Measurements from ENCODE around the gene GNB4.

The GNB4 gene

DNA sequence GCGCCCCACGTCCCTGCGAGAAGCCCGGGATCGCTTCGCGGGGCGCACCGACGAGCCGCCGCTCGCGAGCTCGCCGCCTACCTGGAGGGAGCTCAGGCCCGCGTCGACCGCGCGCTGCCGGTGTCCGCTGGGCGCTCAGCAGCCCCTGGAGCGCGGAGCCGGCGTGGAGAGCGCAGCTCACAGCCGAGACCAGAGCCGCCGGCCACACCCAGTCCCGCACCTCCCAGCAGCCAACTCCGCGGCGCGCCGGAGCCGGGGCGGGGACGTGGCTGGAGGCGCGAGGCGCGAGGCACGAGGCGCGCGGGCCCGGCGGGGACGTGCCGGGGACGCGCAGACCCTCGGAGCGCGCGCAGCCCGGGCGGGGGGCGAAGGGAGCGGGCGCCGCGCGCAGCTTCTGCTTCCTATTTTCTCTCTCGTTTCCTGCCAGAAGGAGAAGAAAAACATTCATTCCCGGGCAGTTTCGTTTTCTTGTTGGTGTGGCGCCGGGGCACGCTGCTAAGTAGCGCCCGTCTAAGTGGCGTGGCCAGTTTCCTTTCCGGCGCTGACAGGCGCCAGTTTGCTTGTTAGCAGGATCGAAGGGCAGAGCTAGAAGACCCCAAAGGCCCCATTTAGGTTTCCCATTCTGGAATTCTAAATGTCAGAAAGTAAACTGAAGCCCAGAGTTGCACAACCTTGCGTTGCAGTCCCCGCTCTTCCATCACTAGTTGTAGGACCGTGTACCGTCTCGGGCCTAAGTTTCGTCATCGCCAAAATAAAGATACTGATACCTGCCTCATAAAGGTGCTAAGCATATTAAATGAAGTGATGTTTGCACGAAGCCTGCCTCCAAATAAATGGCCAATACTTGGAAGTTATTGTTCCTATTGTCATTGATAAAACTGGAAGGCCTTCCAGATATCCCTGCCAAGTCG, at the start of gene GNB4:
GNB4 (minus strand) TSS at position 206 of the 911 bp plus-strand sequence. CDS start 25,270 bp downstream, outside the sequence.
- FAIRE-seq, result no peak
- TF ChIP-seq, protein P1, sequence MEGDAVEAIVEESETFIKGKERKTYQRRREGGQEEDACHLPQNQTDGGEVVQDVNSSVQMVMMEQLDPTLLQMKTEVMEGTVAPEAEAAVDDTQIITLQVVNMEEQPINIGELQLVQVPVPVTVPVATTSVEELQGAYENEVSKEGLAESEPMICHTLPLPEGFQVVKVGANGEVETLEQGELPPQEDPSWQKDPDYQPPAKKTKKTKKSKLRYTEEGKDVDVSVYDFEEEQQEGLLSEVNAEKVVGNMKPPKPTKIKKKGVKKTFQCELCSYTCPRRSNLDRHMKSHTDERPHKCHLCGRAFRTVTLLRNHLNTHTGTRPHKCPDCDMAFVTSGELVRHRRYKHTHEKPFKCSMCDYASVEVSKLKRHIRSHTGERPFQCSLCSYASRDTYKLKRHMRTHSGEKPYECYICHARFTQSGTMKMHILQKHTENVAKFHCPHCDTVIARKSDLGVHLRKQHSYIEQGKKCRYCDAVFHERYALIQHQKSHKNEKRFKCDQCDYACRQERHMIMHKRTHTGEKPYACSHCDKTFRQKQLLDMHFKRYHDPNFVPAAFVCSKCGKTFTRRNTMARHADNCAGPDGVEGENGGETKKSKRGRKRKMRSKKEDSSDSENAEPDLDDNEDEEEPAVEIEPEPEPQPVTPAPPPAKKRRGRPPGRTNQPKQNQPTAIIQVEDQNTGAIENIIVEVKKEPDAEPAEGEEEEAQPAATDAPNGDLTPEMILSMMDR (IDR thresholded peaks at IDR 0.05; ENCODE audit: insufficient read depth, missing control alignments), result no peak
- DNase-seq (ENCODE audit: insufficient read length, low spot score), result peak; percentile 50

DNA sequence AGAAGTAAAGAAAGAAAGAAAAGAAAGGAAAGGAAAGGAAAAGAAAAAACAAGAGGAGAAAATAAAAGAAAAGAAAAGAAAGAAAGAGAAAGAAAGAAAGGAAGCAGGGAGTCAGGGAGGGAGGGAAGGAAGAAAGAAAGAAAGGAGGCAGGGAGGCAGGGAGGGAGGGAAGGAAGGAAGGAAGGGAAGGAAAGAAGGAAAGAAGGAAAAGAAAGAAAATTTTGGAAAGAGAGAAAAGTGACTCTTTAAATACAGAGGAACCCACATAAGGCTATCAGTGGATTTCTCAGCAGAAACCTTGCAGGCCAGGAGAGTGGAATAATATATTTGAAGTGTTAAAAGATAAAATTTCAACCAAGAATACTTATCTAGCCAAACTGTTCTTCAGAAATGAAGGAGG, 44.2 kb upstream of the GNB4 start:
- FAIRE-seq, result no peak
- TF ChIP-seq, protein P1 (IDR thresholded peaks at IDR 0.05; ENCODE audit: insufficient read depth, missing control alignments), result no peak
- DNase-seq (ENCODE audit: insufficient read length, low spot score), result no peak

DNA sequence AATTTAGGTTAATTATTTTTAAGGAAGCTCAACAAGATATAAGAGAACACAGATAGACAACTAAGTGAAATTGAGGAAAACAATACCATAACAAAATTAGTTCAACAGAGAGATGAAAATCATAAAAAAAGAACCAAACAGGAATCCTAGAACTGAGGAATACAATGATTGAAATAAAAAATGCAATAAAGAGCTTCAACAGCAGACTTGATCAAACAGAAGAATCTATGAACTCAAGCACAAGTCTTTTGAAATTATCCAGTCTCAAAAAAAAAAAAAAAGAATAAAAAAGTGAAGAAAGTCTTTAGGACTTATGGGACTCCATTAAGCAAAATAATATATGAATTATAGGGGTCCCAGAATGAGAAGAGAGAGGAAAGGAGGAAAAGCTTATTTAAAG, 42.0 kb upstream of the GNB4 start:
- DNase-seq (ENCODE audit: insufficient read length, low spot score) (no peak), FAIRE-seq (no peak)
- TF ChIP-seq, protein P1 (IDR thresholded peaks at IDR 0.05; ENCODE audit: insufficient read depth, missing control alignments), result no peak

DNA sequence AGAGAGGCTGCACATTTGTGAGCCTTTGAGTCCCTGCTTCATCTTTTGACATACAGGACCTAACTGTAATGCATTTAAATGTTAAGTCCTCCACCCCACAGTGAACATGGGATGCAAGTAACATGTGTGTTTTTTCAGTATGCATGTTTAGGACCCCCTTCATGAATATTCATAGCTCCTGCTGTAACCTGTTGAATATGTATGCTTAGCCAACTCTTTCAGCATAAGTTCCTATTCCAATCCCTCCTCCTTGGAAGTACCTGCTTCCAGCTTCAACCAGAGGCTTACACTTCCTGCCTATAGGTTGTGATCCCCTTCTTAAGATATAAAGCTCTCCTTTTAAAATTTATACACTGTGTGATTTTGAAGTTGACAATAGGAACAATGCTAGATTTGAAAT, 36.9 kb upstream of the GNB4 start:
- DNase-seq (ENCODE audit: insufficient read length, low spot score), result no peak
- no peak for FAIRE-seq

DNA sequence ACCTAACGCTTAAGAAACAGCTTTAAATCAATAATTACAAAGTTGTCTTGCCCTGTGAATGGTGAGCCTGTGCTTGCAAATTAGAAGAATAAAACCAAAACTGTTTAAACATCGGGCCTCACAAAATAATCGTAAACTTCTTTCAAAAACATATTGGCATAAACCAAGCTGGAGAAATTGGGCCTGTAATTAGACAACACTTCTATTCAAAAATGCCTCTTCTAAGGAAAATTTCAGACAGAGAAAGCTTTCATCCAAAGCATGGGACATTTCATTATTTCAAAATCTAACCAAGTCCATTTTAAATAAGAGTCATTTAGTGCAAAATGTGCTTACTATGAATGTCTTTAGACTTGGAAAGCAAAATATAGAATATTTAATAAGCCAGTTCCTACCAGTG, 35.5 kb upstream of the GNB4 start:
- TF ChIP-seq, protein P1 (IDR thresholded peaks at IDR 0.05; ENCODE audit: insufficient read depth, missing control alignments), result no peak
- DNase-seq (ENCODE audit: insufficient read length, low spot score) (no peak), FAIRE-seq (no peak)

More for the DNA sequence above, 36.9 kb upstream of the GNB4 start:
- TF ChIP-seq, protein P1 (IDR thresholded peaks at IDR 0.05; ENCODE audit: insufficient read depth, missing control alignments), result no peak

DNA sequence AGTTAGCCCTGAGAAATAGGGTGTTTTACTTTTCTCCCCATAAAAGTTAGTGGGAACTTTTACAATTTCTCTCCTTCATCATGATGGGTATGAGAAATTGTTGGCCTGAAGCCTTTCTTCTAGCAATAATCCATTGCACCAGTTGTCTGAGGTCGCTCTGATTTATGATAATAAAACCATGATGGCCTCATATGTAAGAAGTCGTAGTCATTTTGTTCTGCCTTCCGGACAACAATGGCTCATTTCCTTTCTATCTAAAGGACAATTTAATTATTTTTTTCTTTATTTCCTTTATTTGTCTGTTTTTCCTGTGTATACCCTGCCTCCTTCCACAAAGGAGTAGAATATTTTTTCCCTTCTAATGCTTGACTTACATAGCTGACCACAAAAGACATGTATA, 31.6 kb upstream of the GNB4 start:
- FAIRE-seq, result no peak
- TF ChIP-seq, protein P1 (IDR thresholded peaks at IDR 0.05; ENCODE audit: insufficient read depth, missing control alignments), result no peak

DNA sequence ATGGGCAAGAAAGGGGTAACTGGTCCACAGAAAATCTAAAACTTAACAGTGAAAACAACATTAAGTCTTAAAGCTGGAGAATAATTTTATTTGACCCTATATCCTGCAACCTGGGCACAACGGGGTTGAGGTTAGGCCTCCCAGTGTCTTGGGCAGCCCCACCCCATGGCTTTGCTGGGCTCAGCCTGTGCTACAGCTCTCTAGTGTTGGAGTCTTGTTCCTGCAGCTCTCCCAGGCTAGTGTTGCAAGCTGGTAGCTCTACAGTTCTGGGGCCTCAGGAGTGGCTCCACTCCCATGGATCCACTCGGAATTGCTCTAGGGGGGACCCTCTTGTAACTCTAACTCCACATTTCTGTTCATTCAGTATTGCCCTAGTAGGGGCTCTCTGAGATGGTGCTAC, 24.9 kb upstream of the GNB4 start:
- TF ChIP-seq, protein P1 (IDR thresholded peaks at IDR 0.05; ENCODE audit: insufficient read depth, missing control alignments), result no peak
- FAIRE-seq, result no peak
- DNase-seq (ENCODE audit: insufficient read length, low spot score), result no peak

More for the DNA sequence above, 31.6 kb upstream of the GNB4 start:
- no peak for DNase-seq (ENCODE audit: insufficient read length, low spot score)

Measured in D721Med (cell line).